ENCODE measurements around the gene HECTD3. TPM values are rescaled to one million over a fixed set of nuclear protein-coding genes. Genes with fewer than 3 reads are reported as not detected.

The HECTD3 gene
- total RNA-seq, result 10 to 100 TPM; 29.9 TPM

DNA sequence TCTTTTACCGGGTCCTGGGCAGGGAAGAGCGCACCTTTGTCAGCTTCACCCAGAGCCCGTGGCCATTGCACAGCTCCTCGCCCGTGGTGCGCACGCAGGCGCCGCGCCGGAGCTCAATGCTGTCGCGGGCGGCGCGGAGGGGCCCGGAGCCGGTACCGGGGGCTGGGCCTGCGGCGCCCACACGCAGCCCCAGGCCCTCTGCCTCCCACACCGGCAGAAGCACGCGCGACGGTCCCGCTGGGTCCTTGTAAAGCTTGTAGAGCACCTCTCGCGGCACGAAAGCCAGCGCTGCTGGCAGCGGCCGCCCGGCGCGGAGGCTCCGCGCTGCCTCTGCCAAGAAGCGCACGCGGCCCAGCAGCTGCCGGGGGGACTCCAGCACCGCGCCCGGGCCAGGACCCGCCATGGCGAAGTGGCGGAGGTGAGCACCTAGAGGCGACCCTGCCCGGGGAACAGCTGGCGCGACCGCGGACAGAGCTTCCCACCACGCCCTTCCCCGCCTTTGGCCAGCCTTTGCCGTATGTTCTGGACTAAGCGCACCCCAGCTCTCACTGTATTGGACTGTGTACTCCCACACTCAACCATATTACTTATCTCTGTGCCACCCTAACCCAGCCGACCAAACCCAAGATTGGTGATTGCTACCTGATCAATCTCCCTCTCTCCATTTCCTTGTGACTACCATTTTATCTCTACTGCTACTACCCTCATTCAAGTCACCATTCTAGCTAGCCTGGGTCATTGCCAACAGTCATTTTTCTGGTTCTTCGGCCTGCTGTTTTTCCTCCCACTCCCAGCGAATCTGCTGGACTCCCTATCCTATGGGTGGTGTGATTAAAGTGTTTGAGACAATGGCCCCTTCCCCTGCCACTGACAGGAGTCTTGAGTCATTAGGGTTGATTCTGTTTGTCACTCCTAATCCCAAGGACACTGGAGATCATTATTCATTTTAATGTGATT is at the start of gene HECTD3:
TSS of gene HECTD3 (minus strand) at position 470 of the 957 bp plus-strand sequence. CDS start at position 403, 67 bp downstream.
- CTCF ChIA-PET, result interaction anchor here (0.6 to 6.1 kb wide), 12 partner anchors 25 to 316 kb away, joined by 3 to 119 read pairs (median 3); partner anchors contain the start of genes BEST4, EIF2B3, HPDL and PLK3

GRCh38 chr1:45059829-45060228 is 48.7 kb upstream of the HECTD3 start:
- CTCF ChIA-PET, result no interaction called here
- POLR2A ChIA-PET, result no interaction called here

More for the DNA sequence above, at the start of gene HECTD3:
- POLR2A ChIA-PET, result interaction anchor here (0.6 to 3.9 kb wide), 16 partner anchors 25 to 739 kb away, joined by 3 to 29 read pairs (median 6); partner anchors contain the start of genes EIF2B3, HPDL, MUTYH and PLK3

DNA sequence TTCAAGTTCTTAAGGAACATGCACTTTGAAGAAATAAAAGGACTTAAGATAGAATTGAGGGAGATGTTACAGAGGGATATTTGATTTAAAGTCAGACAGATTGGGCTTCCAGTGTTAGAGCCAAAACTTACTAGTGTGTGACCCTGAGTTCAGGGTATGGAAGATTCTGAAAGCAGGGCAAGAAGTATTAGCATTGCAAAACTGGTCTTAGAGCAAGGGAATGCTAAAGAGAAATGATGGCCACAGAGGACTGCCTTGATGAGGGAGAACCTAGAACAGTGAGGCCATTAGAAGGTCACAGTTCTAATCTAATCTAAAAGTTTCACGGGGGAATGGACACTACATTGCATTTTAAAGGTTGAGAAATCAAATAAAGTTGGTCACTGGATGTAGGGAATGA is 46.4 kb upstream of the HECTD3 start:
- ChIA-PET POLR2A (no interaction called here), CTCF (no interaction called here)

DNA sequence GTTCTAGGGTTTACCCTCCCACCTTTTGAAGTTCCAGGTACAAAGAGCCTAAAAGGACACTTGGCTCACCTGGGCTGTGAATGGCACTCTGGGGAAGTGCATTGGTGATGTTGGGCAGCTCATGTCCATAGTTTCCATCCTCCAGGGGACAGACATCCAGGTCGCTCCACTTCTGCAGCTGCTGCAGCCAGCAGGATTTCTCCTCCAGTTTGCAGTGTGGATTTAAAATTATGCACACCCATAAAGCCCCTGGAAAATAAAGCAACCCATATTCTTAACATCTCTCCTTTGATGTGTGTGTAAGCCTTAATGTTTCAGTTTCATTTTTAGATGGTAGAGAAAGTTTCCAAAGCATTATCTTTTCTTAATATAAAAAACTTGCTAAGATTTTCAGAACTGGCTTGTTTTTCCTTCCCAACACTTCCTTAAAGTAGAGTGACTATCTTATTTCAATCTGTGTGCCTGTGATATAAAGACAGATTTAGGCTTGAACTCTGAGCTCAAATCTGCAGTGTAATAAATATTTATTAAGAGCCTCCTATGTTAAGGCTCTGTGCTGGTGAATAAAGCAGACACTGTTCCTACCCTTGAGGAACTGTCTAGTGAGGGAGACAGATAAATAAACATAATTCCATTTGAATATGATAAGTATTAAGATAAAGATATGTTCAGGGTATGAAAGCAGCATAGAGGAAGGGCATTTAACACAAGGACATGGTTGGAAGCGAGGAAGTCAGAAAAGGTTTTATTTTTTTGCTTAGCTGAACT is 40.1 kb upstream of the HECTD3 start:
- ChIA-PET POLR2A (interaction anchor here (0.6 kb wide), 2 partner anchors 10 to 491 kb away, joined by 3 to 4 read pairs; no protein-coding TSS in a partner anchor), CTCF (interaction anchor here (0.9 kb wide), 1 partner anchor 37 kb away, joined by 3 read pairs; no protein-coding TSS in a partner anchor)

GRCh38 chr1:45047032-45047431 is 35.9 kb upstream of the HECTD3 start:
- ChIA-PET POLR2A (no interaction called here), CTCF (no interaction called here)

GRCh38 chr1:45044916-45045315 is 33.8 kb upstream of the HECTD3 start:
- ChIA-PET POLR2A (no interaction called here), CTCF (no interaction called here)

- ChIA-PET POLR2A (no interaction called here), CTCF (no interaction called here)
These were observed 32.0 kb upstream of the HECTD3 start for GRCh38 chr1:45043094-45043493.

DNA sequence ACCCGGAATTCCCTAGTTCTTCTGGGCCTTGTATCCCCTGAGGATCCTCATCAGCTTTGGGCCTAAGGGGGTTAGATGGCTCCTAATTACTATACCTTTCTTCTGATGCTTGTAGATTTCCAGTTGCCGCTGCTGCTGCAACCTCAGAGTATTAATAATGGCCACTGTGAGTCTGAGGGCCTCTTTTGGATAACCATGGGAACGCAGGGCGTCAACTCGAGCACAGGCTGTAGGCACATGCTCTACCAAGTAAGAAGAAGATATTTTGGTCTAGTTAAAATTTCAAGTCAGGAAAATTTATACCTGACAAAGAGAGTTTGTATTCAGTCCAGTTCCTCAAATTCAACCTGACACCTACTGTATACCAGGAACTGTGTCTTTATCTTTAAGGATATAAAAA is 29.2 kb upstream of the HECTD3 start:
- CTCF ChIA-PET, result no interaction called here
- POLR2A ChIA-PET, result no interaction called here

- POLR2A ChIA-PET, result no interaction called here
These were observed 27.7 kb upstream of the HECTD3 start for GRCh38 chr1:45038661-45039364.

DNA sequence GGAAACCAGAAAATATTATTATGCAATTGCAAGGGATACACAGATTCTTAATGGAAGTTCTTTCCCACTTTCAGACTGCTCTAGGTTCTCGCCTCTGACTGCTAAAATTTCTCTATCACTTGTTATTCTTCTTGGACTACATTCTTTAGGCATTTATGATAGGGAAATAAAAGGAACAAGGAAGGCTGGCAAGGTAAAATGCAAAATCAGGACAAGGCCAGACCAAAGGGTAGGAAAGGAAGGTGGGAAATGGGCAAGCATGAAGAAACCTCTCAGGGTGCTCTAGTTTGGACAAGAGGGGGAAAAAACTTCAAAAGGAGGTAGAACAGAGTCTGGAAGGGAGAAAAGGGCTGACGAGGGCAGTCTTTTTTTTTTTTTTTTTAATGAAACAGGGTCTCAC is 27.1 kb upstream of the HECTD3 start:
- POLR2A ChIA-PET, result no interaction called here

More at GRCh38 chr1:45038661-45039364, 27.7 kb upstream of the HECTD3 start:
- CTCF ChIA-PET, result no interaction called here

GRCh38 chr1:45037456-45037855 is 26.3 kb upstream of the HECTD3 start:
- ChIA-PET POLR2A (no interaction called here), CTCF (no interaction called here)

More for the DNA sequence above, 27.1 kb upstream of the HECTD3 start:
- CTCF ChIA-PET, result no interaction called here

GRCh38 chr1:45035631-45036301 is 24.6 kb upstream of the HECTD3 start:
- ChIA-PET POLR2A (no interaction called here), CTCF (interaction anchor here (1.4 kb wide), 1 partner anchor 21 kb away, joined by 3 read pairs; no protein-coding TSS in a partner anchor)

GRCh38 chr1:45033356-45033755 is 22.2 kb upstream of the HECTD3 start:
- POLR2A ChIA-PET, result no interaction called here
- CTCF ChIA-PET, result no interaction called here

GRCh38 chr1:45032837-45033236 is 21.7 kb upstream of the HECTD3 start:
- POLR2A ChIA-PET, result no interaction called here
- CTCF ChIA-PET, result no interaction called here

DNA sequence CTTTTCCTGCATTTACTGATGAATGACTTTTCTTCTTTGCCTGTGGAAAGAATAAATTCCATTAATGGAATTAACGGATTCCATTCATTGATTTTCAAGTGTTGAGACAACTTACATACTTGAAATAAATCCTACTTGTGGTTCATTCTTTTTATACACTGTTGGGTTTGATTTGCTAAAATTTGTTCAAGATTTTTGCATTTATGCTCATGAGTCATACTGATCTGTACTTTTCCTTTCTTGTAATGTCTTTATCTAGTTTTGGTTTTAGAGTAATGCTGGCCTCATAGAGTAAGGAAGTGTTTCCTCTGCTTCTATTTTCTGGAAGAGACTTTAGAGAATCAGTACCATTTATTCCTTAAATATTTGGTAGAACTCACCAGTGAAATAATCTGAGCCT is 15.3 kb upstream of the HECTD3 start:
- POLR2A ChIA-PET, result no interaction called here
- CTCF ChIA-PET, result interaction anchor here (0.9 kb wide), 1 partner anchor 273 kb away, joined by 3 read pairs; no protein-coding TSS in a partner anchor

GRCh38 chr1:45023663-45024062 is 12.5 kb upstream of the HECTD3 start:
- ChIA-PET CTCF (no interaction called here), POLR2A (no interaction called here)

DNA sequence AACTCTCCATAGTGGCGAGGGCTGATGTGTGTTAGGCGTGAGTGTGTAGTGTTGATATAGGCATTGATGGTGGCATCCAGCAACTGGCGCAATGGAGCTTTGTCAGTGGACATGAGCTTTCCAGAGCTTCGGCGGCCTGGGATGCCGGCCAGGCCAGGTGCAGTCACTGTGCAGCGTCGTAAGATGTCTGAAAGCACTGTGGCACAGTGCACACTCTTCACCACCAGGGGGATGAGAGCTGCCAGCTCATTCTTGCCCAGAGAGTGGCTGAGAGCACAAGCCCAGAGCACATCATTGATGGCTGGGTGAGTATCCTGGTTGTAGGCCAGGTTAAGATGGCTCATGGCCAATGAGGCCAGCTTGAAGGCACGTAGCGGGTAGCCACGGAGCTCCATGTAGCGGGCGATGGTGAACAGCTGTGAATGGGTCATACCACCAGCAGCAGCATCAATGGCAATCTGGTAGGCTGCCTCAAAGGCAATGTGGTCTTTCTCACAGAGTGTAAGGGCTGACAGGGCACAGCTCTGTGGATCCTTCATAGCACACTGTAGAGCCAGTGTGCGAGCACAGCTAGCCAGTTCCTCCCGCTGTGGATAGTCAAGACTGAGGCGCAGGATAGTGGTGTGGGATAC is 7.6 kb upstream of the HECTD3 start:
- POLR2A ChIA-PET, result no interaction called here
- CTCF ChIA-PET, result interaction anchor here (0.7 to 6.8 kb wide), 6 partner anchors 9 to 281 kb away, joined by 3 to 61 read pairs (median 3); no protein-coding TSS in a partner anchor

- ChIA-PET CTCF (interaction anchor here (0.6 to 6.8 kb wide), 2 partner anchors 81 to 283 kb away, joined by 4 to 61 read pairs; no protein-coding TSS in a partner anchor), POLR2A (interaction anchor here (0.7 kb wide), 1 partner anchor 323 kb away, joined by 3 read pairs; the partner anchor contains the start of genes MUTYH and TOE1)
These were observed 5.6 kb upstream of the HECTD3 start for GRCh38 chr1:45016767-45017166.
